8988T (cell line): Measurements from ENCODE around the gene MTFP1.
"Not testable (repeated sequence)": the region's sequence is repeated elsewhere in the genome, so short reads cannot be mapped to it uniquely, and the experiment has no call there.

ENCODE experiments used
- DNase-seq: peaks from one replicate; pipeline ENCODE4 v3.0.0; 2011

MTFP1 gene

DNA sequence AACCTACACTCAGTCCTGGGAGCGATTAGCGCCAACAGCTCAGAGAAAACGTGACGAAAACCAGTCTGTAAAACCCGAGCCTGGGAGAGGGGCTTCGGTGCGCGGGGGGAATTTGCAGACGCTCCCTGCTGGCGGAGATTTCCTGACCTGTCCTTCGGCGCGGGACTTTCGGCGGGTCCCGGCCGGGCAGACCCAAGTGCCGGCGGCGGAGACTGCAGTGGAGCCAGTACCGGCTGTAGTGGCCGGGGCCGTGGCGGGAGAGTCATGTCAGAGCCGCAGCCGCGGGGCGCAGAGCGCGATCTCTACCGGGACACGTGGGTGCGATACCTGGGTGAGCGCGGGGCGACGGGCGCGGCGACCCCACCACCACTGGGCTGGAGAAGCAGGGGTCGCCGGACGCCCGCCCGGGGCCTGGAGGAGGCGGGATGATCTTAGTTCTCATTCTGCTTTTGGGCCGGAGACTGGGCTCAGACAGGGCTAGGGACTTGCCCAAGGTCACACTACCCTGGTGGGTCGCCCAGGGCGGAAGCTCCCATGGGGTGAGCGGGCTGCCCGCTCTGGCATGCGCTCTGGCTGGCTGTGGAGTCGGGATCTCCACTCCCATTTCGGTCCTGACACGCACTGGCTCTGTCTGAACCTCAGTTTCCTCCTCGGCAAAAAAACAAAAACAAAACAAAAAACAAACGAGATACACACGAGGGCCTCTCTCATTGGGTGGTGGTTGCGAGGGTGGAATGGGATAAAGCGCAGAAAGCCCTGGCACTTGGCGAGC lies at the start of gene MTFP1:
MTFP1 (plus strand) TSS at position 153 of the 772 bp plus-strand sequence; CDS start at position 265, 112 bp downstream.
- peak; percentile 53 for DNase-seq

- DNase-seq: no peak
Observed at GRCh38 chr22:30380011-30380410, 45.6 kb upstream of the MTFP1 start.

- no peak for DNase-seq
Observed at GRCh38 chr22:30381264-30381663, 44.3 kb upstream of the MTFP1 start.

- no peak for DNase-seq
Observed at GRCh38 chr22:30382340-30382739, 43.2 kb upstream of the MTFP1 start.

GRCh38 chr22:30383061-30383460 lies 42.5 kb upstream of the MTFP1 start:
- DNase-seq: no peak

DNA sequence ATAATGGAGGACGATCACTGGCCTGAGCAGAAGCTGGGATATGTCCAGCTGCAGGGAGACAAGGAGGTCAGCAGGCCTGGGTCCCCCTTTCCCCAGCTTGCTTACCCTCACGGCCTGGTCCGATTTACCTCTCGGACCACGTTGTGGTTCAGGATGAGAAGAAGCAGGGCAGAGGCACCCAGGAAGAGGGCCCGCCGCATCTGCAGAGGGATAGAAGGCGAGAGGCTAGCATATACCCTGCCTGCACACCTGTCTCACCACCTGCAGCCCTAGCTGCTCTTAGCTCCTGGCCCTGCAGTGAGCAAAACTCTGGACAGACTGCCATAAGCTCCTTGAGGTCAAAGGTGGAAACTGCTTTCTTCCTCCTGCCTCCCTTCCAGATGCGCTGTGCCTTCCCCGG lies 39.6 kb upstream of the MTFP1 start:
- DNase-seq: no peak

GRCh38 chr22:30386608-30386959 lies 39.0 kb upstream of the MTFP1 start:
- DNase-seq: no peak

DNA sequence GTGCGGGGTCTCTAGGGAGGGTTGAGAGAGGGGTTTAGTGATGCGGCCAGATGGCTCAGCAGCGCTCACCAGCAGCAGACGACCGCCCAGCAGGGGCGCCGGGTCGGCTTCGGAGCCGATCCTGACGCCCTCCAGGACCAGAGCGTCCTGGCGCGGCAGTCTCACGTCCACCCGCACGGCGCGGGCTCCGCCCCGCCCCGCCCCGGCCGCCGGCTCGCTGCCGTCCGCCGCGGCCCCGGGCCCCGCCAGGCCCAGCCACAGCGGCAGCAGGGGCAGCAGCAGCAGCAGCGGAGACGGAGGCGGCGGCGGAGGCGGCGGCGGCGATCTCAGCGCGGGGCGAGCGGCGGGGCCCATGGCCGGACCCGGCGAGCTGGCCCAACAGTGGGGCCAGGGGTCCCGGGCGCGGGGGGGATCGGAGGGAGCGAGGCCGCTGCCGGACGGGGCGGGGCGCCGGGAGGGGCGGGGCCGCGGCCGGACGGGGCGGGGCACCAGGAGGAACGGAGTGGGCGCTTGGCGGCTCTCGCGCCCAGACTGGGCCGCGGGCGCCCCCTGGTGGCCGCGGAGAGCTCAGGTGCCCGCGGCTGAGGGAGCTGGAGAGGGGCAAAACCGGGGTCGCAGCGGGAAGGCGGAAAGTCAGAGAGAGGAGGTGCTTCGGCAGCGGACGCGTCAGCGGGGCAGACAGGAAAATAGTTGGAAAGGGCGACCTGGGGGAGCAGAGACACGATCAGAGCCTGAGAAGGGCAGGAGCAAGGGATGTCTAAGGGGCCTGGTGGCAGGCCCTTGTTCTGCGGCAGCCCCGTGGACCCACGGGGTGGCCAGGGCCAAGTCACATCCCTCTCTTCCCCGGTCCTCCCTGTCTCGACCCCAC lies 38.4 kb upstream of the MTFP1 start, which contains the start of gene RNF215:
RNF215 (minus strand) TSS at position 452 of the 868 bp plus-strand sequence; CDS start at position 354, 98 bp downstream.
- peak; percentile 89 for DNase-seq

GRCh38 chr22:30390974-30391691 lies 34.4 kb upstream of the MTFP1 start:
- DNase-seq: peak; percentile 51

DNA sequence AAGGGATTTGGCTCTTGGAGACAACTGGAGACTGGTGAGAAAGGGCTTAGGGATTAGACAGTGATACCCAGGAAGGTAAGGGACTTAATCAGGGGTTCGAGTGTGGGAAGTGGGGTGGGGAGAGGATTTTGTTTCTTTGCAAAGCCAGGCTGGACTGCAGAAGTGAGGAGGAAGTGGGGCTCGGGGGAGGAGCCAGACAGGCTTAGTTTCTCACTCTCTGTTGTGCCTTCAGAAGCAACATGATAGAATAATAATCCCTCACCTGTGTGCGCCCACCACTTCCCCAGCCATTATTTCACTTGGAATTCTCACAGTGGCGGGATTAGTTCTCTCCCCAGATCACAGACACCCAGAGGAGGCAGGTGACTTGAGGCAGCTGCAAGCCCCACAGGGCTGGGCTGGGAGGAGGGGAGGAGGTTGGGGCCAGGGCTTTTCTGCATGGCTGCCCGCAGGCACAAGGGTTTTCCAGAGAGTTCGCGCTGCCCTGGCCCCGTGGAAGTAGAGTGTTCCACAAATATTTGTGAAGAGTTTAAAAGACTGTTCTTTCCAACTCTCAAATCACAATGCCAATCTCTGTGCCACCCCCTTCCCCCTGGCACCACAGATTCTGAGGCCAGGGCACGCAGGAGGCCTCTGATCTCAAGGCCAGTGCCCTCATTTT lies 32.8 kb upstream of the MTFP1 start:
- no peak for DNase-seq

DNA sequence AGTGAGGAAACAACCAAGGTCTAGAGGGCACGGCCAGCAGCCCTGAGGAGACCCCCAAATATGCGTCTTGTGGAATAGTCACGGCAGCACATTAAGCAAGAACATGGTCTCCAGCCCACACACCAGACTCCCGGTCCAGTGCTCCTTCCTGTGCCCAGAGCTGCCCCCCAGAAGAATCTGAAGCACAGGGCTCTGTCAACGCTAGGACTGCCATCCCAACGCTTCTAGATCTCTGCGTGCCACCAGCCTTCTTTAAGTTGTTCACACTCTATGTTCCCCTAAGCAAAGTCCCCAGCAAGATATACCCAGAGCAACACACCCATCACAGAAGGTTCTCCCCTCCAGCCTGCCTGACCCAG lies 32.3 kb upstream of the MTFP1 start:
- no peak for DNase-seq

- DNase-seq: no peak
Observed at GRCh38 chr22:30393885-30394284, 31.7 kb upstream of the MTFP1 start.

- DNase-seq: peak; percentile 69
Observed at GRCh38 chr22:30396871-30397655, 28.5 kb upstream of the MTFP1 start, which contains the start of gene SEC14L2. Gene SEC14L2, plus strand, starts transcription at chr22:30397018. Its CDS starts 99 bp downstream, at chr22:30397117.

DNA sequence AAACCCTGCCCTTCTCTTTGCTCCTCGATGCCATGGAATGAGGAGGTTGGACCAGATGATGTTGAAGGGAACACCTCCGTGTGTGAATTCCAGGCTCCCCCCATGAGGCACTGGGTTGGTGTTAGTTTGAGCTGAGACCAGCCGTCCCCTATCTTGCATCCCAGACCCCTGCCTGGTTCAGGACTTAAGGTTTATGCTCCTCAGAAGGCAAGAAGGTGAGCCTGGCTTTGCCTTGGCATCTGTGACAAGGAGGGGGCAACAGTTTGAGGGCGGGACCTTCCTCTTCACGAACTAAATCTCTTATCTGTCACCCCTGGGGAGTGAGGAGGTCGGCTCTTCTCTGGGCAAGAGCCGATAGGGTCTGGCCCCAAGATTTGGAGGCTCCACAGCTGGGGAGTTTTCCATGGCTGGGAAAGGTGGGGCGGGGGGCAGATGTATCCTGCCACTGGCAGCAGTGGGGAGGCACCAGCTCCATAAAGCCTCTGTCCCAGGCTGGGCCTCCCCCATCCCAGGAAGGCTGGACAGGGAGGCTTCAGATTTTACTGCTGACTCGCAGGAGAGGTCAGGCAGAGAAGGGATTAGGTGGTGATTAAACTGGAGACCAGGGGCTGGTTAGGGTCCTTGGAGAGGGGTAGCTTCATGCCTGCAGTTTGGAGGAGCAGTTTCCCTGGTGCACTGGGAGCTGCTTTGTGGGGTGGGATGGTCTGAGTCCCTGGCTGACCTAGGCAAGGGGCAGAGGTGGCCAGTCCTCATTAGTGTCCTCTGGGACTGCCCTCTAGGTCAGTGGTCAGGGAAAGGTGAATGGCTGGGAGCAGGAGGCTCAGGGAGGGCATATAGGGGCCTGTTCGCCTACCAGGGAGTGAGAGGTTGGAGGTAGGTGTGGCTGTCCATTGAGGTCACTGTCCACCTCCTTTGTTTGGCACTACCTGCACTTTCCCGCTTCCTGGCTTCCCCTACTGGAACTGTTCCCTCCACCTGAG lies 27.6 kb upstream of the MTFP1 start:
- no peak for DNase-seq

DNA sequence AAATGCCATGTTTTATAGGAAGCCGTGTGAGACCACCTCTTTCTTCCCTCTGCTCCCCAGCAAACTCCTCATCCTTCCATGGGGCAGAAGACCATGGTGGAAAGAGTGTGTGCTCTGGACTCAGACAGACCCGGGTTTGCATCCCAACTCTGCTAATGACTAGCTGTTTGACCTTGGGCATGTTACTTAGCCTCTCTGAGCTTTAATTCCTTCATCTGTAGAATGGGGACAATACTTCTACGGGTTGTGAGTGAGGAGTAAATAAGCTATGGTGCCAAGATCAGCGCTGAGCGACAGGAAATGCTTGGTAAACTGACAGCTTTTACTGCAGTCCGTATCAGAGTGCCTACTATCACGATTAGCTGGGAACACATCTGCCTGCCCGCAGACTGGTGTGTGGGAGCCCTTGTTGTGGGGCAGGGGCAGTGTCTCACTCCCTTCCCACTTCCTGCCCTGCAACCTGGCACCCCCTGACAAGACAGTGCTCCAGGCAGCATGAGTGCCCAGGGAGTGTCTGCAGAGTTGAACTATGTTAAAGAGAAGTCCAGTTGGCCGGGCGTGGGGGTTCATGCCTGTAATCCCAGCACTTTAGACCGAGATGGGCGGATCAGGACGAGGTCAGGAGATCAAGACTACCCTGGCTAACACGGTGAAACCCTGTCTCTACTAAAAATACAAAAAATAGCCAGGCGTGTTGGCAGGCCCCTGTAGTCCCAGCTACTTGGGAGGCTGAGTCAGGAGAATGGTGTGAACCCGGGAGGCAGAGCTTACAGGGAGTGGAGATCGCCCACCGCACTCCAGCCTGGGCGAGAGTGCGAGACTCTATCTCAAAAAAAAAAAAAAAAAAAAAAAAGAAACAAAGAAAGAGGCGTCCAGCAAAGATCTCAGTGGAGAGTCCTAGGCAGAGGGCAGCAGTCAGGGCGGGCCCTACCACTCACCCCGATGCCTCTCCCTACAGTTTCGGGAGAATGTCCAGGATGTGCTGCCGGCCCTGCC lies 26.6 kb upstream of the MTFP1 start:
- no peak for DNase-seq

GRCh38 chr22:30399718-30400117 lies 25.9 kb upstream of the MTFP1 start:
- DNase-seq: no peak

GRCh38 chr22:30400159-30400558 lies 25.4 kb upstream of the MTFP1 start:
- no peak for DNase-seq

DNA sequence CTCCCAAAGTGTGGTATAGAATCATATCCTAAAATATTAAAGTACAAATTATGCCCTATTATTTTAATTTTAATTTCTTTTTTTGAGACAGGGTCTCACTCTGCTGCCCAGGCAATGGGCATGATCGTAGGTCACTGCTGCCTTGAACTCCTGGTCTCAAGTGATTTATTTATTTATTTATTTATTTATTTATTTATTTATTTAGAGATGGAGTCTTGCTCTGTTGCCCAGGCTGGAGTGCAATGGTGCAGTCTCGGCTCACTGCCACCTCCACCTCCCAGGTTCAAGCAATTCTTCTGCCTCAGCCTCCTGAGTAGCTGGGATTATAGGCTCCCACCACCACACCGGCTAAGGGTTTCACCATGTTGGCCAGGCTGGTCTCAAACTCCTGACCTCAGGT lies 24.5 kb upstream of the MTFP1 start:
- DNase-seq: not testable (repeated sequence)
